GM12874 (cell line): ENCODE measurements around the gene PPHLN1.

Source experiments
- CTCF ChIP-seq: IDR thresholded peaks from 2 replicates; pipeline ENCODE4 v1.5.1; 2011; ENCODE audit warnings: low read depth, mild to moderate bottlenecking, control low read depth, low read length, moderate library complexity; ENCODE audit not compliant: insufficient read depth

The PPHLN1 gene

GRCh38 chr12:42475106-42475505, 149.1 kb downstream of the PPHLN1 start:
- 0 out of 2 replicates have a peak, but pooled peaks have one; percentile 3 for TF ChIP-seq CTCF

- TF ChIP-seq CTCF: no peak
Measured at GRCh38 chr12:42477941-42478340, 152.0 kb downstream of the PPHLN1 start.

GRCh38 chr12:42481368-42481767, 155.4 kb downstream of the PPHLN1 start:
- no peak for TF ChIP-seq CTCF

- TF ChIP-seq CTCF: no peak
Measured at GRCh38 chr12:42482041-42482747, 156.2 kb downstream of the PPHLN1 start.

- peak; percentile 95 for TF ChIP-seq CTCF
Measured at GRCh38 chr12:42482748-42483520, 157.0 kb downstream of the PPHLN1 start.

- no peak for TF ChIP-seq CTCF
Measured at GRCh38 chr12:42483521-42483790, 157.5 kb downstream of the PPHLN1 start.

GRCh38 chr12:42484996-42485395, 159.0 kb downstream of the PPHLN1 start:
- TF ChIP-seq CTCF: no peak
